SK-N-SH treated with all-trans-retinoic acid at 6 μM for 48 hours (cell line): ENCODE measurements around the gene ARF1.

Source experiments
- ATAC-seq: fragments of 200-7000 bp; cut with Tn5 transposase; 3 replicates; pipeline ENCODE4 v1.9.1; 2020; ENCODE audit warnings: mild to moderate bottlenecking, moderate library complexity
- ARNTL ChIP-seq: fragments of 450-650 bp; formaldehyde crosslinking; IDR thresholded peaks from 2 replicates; pipeline ENCODE4 v1.5.0; 2020; ENCODE audit warnings: low read depth, mild to moderate bottlenecking, moderate library complexity, borderline replicate concordance
- BACH2 ChIP-seq: fragments of 250-450 bp; sonication (Bioruptor Pico); IDR thresholded peaks from 2 replicates; pipeline ENCODE4 v1.9.0; 2021; ENCODE audit warnings: mild to moderate bottlenecking, borderline replicate concordance
- CREB5 ChIP-seq: fragments of 250-450 bp; sonication (Bioruptor Pico); IDR thresholded peaks from 2 replicates; pipeline ENCODE4 v1.5.1; 2020; ENCODE audit warnings: low read depth, mild to moderate bottlenecking, moderate library complexity
- CSDC2 ChIP-seq: fragments of 250-450 bp; sonication (Bioruptor Pico); IDR thresholded peaks from 2 replicates; pipeline ENCODE4 v1.5.0; 2020; ENCODE audit warnings: mild to moderate bottlenecking, moderate library complexity
- ISL1 ChIP-seq: fragments of 250-450 bp; sonication (Bioruptor Pico); IDR thresholded peaks from 2 replicates; pipeline ENCODE4 v2.1.2; 2022; ENCODE audit warnings: mild to moderate bottlenecking, moderate library complexity
- OSR1 ChIP-seq: fragments of 250-450 bp; sonication (Bioruptor Pico); IDR thresholded peaks from 2 replicates; pipeline ENCODE4 v1.8.0; 2022; ENCODE audit warnings: moderate library complexity, mild to moderate bottlenecking, inconsistent platforms
- PPARA ChIP-seq: fragments of 250-450 bp; sonication (Bioruptor Pico); IDR thresholded peaks from 2 replicates; pipeline ENCODE4 v1.5.0; 2020; ENCODE audit warnings: mild to moderate bottlenecking, borderline replicate concordance
- RARB ChIP-seq: fragments of 250-450 bp; sonication (Bioruptor Pico); IDR thresholded peaks from 2 replicates; pipeline ENCODE4 v1.8.0; 2021; ENCODE audit warnings: mild to moderate bottlenecking, moderate library complexity
- SNAI2 ChIP-seq: fragments of 250-450 bp; sonication (Bioruptor Pico); IDR thresholded peaks from 2 replicates; pipeline ENCODE4 v1.5.0; 2020; ENCODE audit warnings: mild to moderate bottlenecking, moderate library complexity
- TCF4 ChIP-seq: fragments of 250-450 bp; sonication (Bioruptor Pico); IDR thresholded peaks from 2 replicates; pipeline ENCODE4 v1.8.0; 2021; ENCODE audit warnings: mild to moderate bottlenecking, moderate library complexity, borderline replicate concordance
- TOX ChIP-seq: fragments of 250-450 bp; sonication (Bioruptor Pico); IDR thresholded peaks from 2 replicates; pipeline ENCODE4 v1.8.0; 2021; ENCODE audit warnings: mild to moderate bottlenecking, moderate library complexity, borderline replicate concordance
- ZFP3 ChIP-seq: fragments of 250-450 bp; sonication (Bioruptor Pico); IDR thresholded peaks from 2 replicates; pipeline ENCODE4 v1.5.0; 2020; ENCODE audit warnings: mild to moderate bottlenecking, moderate library complexity
- ZFP30 ChIP-seq: fragments of 450-650 bp; formaldehyde crosslinking; IDR thresholded peaks from 2 replicates; pipeline ENCODE4 v1.5.0; 2022; ENCODE audit warnings: mild to moderate bottlenecking, moderate library complexity
- ZNF565 ChIP-seq: fragments of 450-650 bp; formaldehyde crosslinking; conservative IDR thresholded peaks from 2 replicates; pipeline ENCODE4 v1.5.0; 2020; ENCODE audit warnings: low read depth, mild to moderate bottlenecking, moderate library complexity
- ZNF70 ChIP-seq: fragments of 450-650 bp; formaldehyde crosslinking; IDR thresholded peaks from 2 replicates; pipeline ENCODE4 v1.5.0; 2020; ENCODE audit warnings: mild to moderate bottlenecking, moderate library complexity
- ZNF8 ChIP-seq: fragments of 450-650 bp; formaldehyde crosslinking; IDR thresholded peaks from 2 replicates; pipeline ENCODE4 v1.5.0; 2020; ENCODE audit warnings: mild to moderate bottlenecking, moderate library complexity
- TF ChIP-seq, protein P1 (sequence below): fragments of 250-450 bp; sonication (Bioruptor Pico); IDR thresholded peaks from 2 replicates; pipeline ENCODE4 v1.5.1; 2021; ENCODE audit warnings: mild to moderate bottlenecking, moderate library complexity
- TF ChIP-seq, protein P2 (sequence below): fragments of 250-450 bp; sonication (Bioruptor Pico); IDR thresholded peaks from 2 replicates; pipeline ENCODE4 v1.8.0; 2021; ENCODE audit warnings: low read depth, mild to moderate bottlenecking, moderate library complexity, borderline replicate concordance
- TF ChIP-seq, protein P3 (sequence below): fragments of 250-450 bp; sonication (Bioruptor Pico); IDR thresholded peaks from 2 replicates; pipeline ENCODE4 v1.8.0; 2020; ENCODE audit warnings: mild to moderate bottlenecking, moderate library complexity, borderline replicate concordance
- TF ChIP-seq, protein P4 (sequence below): fragments of 250-450 bp; sonication (Bioruptor Pico); IDR thresholded peaks from 2 replicates; pipeline ENCODE4 v1.5.0; 2020; ENCODE audit warnings: mild to moderate bottlenecking, moderate library complexity

The ARF1 gene

GRCh38 chr1:228045871-228046270 is 36.6 kb upstream of the ARF1 start (continued):
- TF ChIP-seq, protein P1, sequence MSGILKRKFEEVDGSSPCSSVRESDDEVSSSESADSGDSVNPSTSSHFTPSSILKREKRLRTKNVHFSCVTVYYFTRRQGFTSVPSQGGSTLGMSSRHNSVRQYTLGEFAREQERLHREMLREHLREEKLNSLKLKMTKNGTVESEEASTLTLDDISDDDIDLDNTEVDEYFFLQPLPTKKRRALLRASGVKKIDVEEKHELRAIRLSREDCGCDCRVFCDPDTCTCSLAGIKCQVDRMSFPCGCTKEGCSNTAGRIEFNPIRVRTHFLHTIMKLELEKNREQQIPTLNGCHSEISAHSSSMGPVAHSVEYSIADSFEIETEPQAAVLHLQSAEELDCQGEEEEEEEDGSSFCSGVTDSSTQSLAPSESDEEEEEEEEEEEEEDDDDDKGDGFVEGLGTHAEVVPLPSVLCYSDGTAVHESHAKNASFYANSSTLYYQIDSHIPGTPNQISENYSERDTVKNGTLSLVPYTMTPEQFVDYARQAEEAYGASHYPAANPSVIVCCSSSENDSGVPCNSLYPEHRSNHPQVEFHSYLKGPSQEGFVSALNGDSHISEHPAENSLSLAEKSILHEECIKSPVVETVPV = no peak
- TF ChIP-seq TCF4 (CRISPR knock-in tag) = no peak
- TF ChIP-seq ZNF8 = no peak
- TF ChIP-seq ZNF70 (CRISPR knock-in tag) = no peak
- no peak for TF ChIP-seq ZFP3 (CRISPR knock-in tag)
- no peak for TF ChIP-seq BACH2 (CRISPR knock-in tag)
- TF ChIP-seq, protein P2, sequence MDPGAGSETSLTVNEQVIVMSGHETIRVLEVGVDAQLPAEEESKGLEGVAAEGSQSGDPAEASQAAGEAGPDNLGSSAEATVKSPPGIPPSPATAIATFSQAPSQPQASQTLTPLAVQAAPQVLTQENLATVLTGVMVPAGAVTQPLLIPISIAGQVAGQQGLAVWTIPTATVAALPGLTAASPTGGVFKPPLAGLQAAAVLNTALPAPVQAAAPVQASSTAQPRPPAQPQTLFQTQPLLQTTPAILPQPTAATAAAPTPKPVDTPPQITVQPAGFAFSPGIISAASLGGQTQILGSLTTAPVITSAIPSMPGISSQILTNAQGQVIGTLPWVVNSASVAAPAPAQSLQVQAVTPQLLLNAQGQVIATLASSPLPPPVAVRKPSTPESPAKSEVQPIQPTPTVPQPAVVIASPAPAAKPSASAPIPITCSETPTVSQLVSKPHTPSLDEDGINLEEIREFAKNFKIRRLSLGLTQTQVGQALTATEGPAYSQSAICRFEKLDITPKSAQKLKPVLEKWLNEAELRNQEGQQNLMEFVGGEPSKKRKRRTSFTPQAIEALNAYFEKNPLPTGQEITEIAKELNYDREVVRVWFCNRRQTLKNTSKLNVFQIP (CRISPR knock-in tag) = no peak
- no peak for TF ChIP-seq CREB5 (CRISPR knock-in tag)
- TF ChIP-seq CSDC2 (CRISPR knock-in tag) = no peak

- TF ChIP-seq TOX (CRISPR knock-in tag) (no peak), ZNF565 (CRISPR knock-in tag) (no peak)
- TF ChIP-seq, protein P3, sequence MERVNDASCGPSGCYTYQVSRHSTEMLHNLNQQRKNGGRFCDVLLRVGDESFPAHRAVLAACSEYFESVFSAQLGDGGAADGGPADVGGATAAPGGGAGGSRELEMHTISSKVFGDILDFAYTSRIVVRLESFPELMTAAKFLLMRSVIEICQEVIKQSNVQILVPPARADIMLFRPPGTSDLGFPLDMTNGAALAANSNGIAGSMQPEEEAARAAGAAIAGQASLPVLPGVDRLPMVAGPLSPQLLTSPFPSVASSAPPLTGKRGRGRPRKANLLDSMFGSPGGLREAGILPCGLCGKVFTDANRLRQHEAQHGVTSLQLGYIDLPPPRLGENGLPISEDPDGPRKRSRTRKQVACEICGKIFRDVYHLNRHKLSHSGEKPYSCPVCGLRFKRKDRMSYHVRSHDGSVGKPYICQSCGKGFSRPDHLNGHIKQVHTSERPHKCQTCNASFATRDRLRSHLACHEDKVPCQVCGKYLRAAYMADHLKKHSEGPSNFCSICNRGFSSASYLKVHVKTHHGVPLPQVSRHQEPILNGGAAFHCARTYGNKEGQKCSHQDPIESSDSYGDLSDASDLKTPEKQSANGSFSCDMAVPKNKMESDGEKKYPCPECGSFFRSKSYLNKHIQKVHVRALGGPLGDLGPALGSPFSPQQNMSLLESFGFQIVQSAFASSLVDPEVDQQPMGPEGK (CRISPR knock-in tag) = no peak
- TF ChIP-seq, protein P4, sequence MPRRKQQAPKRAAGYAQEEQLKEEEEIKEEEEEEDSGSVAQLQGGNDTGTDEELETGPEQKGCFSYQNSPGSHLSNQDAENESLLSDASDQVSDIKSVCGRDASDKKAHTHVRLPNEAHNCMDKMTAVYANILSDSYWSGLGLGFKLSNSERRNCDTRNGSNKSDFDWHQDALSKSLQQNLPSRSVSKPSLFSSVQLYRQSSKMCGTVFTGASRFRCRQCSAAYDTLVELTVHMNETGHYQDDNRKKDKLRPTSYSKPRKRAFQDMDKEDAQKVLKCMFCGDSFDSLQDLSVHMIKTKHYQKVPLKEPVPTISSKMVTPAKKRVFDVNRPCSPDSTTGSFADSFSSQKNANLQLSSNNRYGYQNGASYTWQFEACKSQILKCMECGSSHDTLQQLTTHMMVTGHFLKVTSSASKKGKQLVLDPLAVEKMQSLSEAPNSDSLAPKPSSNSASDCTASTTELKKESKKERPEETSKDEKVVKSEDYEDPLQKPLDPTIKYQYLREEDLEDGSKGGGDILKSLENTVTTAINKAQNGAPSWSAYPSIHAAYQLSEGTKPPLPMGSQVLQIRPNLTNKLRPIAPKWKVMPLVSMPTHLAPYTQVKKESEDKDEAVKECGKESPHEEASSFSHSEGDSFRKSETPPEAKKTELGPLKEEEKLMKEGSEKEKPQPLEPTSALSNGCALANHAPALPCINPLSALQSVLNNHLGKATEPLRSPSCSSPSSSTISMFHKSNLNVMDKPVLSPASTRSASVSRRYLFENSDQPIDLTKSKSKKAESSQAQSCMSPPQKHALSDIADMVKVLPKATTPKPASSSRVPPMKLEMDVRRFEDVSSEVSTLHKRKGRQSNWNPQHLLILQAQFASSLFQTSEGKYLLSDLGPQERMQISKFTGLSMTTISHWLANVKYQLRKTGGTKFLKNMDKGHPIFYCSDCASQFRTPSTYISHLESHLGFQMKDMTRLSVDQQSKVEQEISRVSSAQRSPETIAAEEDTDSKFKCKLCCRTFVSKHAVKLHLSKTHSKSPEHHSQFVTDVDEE (CRISPR knock-in tag) = no peak
- TF ChIP-seq, all 23 proteins: peak for 0
- ATAC-seq = no peak
Measured at GRCh38 chr1:228046421-228047182, 35.9 kb upstream of the ARF1 start.

DNA sequence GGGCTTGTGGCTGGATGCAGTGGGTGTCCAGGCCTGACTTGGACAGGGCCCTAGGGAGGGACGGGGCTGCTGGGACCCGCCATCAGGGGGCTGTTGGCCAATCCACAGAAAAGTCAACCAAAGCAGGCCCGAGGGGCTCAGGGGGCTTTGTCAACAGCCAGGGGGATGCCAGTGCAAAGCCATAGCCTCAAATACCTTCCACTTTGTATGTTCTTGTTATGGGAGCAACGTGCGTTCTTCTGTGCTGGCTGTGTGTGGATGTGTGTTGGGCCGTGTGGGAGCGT is 35.4 kb upstream of the ARF1 start:
- TF ChIP-seq CREB5 (CRISPR knock-in tag) (no peak), ZFP30 (CRISPR knock-in tag) (no peak), ARNTL (CRISPR knock-in tag) (no peak), TCF4 (CRISPR knock-in tag) (no peak), RARB (CRISPR knock-in tag) (no peak), ZFP3 (CRISPR knock-in tag) (no peak), ISL1 (CRISPR knock-in tag) (no peak), PPARA (CRISPR knock-in tag) (no peak), OSR1 (CRISPR knock-in tag) (no peak), ZNF565 (CRISPR knock-in tag) (no peak), SNAI2 (CRISPR knock-in tag) (no peak)
- TF ChIP-seq, protein P1 = no peak
- TF ChIP-seq, protein P2 (CRISPR knock-in tag) = no peak
- ATAC-seq = no peak
